K562 (cell line): ENCODE data around the gene ID2. TPM values are rescaled to one million over a fixed set of nuclear protein-coding genes. Genes with fewer than 3 reads are reported as not detected.
A peak's percentile ranks its signal among the peaks of the same experiment; 100 is the strongest.

Source experiments
- BACH1 ChIP-seq: fragments of 200-800 bp; sonication (Bioruptor generic); IDR thresholded peaks from 2 replicates; pipeline ENCODE4 v1.6.1; 2016; ENCODE audit warnings: missing genetic modification characterization, missing compliant biosample characterization
- CHD2 ChIP-seq: IDR thresholded peaks from 2 replicates; pipeline ENCODE4 v1.6.1; 2011; ENCODE audit warnings: low read depth, low read length
- HOXB6 ChIP-seq: fragments of 250-450 bp; sonication (Bioruptor Pico); IDR thresholded peaks from 2 replicates; pipeline ENCODE4 v1.5.1; 2022; ENCODE audit warnings: mild to moderate bottlenecking, borderline replicate concordance
- LEF1 ChIP-seq: fragments of 450-650 bp; IDR thresholded peaks from 2 replicates; pipeline ENCODE4 v1.6.1; 2016; ENCODE audit warnings: mild to moderate bottlenecking
- MXD1 ChIP-seq: fragments of 250-450 bp; sonication (Bioruptor Pico); IDR thresholded peaks from 2 replicates; pipeline ENCODE4 v1.8.0; 2021; ENCODE audit warnings: borderline replicate concordance, mild to moderate bottlenecking, moderate library complexity; ENCODE audit not compliant: poor library complexity, severe bottlenecking
- MXI1 ChIP-seq: IDR thresholded peaks from 2 replicates; pipeline ENCODE4 v1.6.1; 2011; ENCODE audit warnings: low read depth, mild to moderate bottlenecking, improper control_type of control experiment, low read length
- NONO ChIP-seq, 2 experiments: fragments of 200-400 bp in 1 of 2; fragments of 450-650 bp in 1 of 2; formaldehyde crosslinking in 1 of 2; IDR thresholded peaks; 2 replicates each; pipeline ENCODE4 v1.6.1; 2017; ENCODE audit warnings: low read depth in 2 of 2, mild to moderate bottlenecking in 2 of 2, moderate library complexity in 2 of 2, low read length in 1 of 2
- PHF8 ChIP-seq: fragments of 200-600 bp; sonication (generic); IDR thresholded peaks from 2 replicates; pipeline ENCODE4 v1.6.1; 2012; ENCODE audit warnings: mixed run types, mild to moderate bottlenecking, inconsistent platforms, low read length, moderate library complexity, borderline replicate concordance
- SIX5 ChIP-seq, 2 experiments: IDR thresholded peaks; 2 replicates each; pipeline ENCODE4 v1.6.1; 2011; ENCODE audit warnings: low read length in 2 of 2, borderline replicate concordance in 1 of 2, low read depth in 1 of 2, mild to moderate bottlenecking in 1 of 2, moderate library complexity in 1 of 2; ENCODE audit not compliant: insufficient read depth in 1 of 2
- SRSF1 ChIP-seq: fragments of 200-400 bp; formaldehyde crosslinking; IDR thresholded peaks from 2 replicates; pipeline ENCODE4 v1.6.1; 2017; ENCODE audit warnings: mild to moderate bottlenecking, low read depth, low read length, moderate library complexity
- USF1 ChIP-seq: sonication (generic); formaldehyde crosslinking; IDR thresholded peaks from 2 replicates; pipeline ENCODE4 v1.9.0; 2022; ENCODE audit warnings: mild to moderate bottlenecking, missing genetic modification reagents
- VEZF1 ChIP-seq: fragments of 200-800 bp; sonication (Bioruptor generic); IDR thresholded peaks from 2 replicates; pipeline ENCODE4 v1.6.1; 2017; ENCODE audit warnings: missing genetic modification characterization, missing compliant biosample characterization
- YY1 ChIP-seq, 3 experiments: IDR thresholded peaks; 2 replicates each; pipeline ENCODE4 v1.6.1; 2011; ENCODE audit warnings: low read length in 2 of 3, mild to moderate bottlenecking in 2 of 3, moderate library complexity in 2 of 3, borderline replicate concordance in 1 of 3, control low read depth in 1 of 3, low read depth in 1 of 3; ENCODE audit not compliant: insufficient read depth in 3 of 3, insufficient replicate concordance in 2 of 3, control insufficient read depth in 1 of 3, insufficient read length in 1 of 3; ENCODE audit errors: extremely low read depth in 1 of 3
- ZNF263 ChIP-seq: sonication (generic); formaldehyde crosslinking; IDR thresholded peaks from 2 replicates; pipeline ENCODE4 v1.8.0; 2022; ENCODE audit warnings: mild to moderate bottlenecking, missing genetic modification reagents, borderline replicate concordance
- ZNF584 ChIP-seq: fragments of 200-800 bp; sonication (Bioruptor generic); IDR thresholded peaks from 2 replicates; pipeline ENCODE4 v1.6.1; 2016; ENCODE audit warnings: low read depth, mild to moderate bottlenecking, missing genetic modification characterization, missing compliant biosample characterization
- polyA plus RNA-seq, 8 experiments: library from polyadenylated mRNA; depleted of rRNA in 4 of 8; stranded (reverse) in 5 of 8; unstranded in 3 of 8; fragments of >200 nt; fragmentation: Nextera tagmentation in 2 of 8; fragmentation: Illumina TruSeq in 1 of 8; extraction: Ambion mirVana in 2 of 8; extraction: Trizol in 1 of 8; gene quantifications; 2 replicates each; pipeline versions ENCODE4 v1.2.1 to v1.2.3, GENCODE V29; 2011 to 2014; ENCODE audit warnings: inconsistent platforms in 1 of 8, missing spikeins in 1 of 8
- total RNA-seq, 7 experiments: library from RNA; depleted of rRNA in 6 of 7; stranded (reverse); fragments of >200 nt in 6 of 7; fragmentation: Illumina TruSeq in 2 of 7; extraction: Trizol in 2 of 7; gene quantifications; 2 replicates each; pipeline versions ENCODE4 v1.2.1 to v1.2.3, GENCODE V29; 2011 to 2021; ENCODE audit warnings: low replicate concordance in 1 of 7
- TF ChIP-seq, protein P1 (sequence below): fragments of 200-800 bp; sonication (Bioruptor generic); IDR thresholded peaks from 2 replicates; pipeline ENCODE4 v1.6.1; 2016; ENCODE audit warnings: missing genetic modification characterization, missing compliant biosample characterization
- TF ChIP-seq, protein P2 (sequence below): IDR thresholded peaks from 2 replicates; pipeline ENCODE4 v1.6.1; 2014; ENCODE audit warnings: antibody characterized with exemption

ID2 gene
- total and polyA plus RNA-seq, 9 of the 15 experiments (the other 6 are each of a cell fraction or from before 2014, with no cell fraction given) = 8.0 to 35.7 (median 16.6) TPM

GRCh38 chr2:8644605-8645175 is 37.2 kb upstream of the ID2 start (continued):
- TF ChIP-seq MXI1 = no peak
- no peak for TF ChIP-seq BACH1 (tag)
- no peak for TF ChIP-seq HOXB6 (CRISPR knock-in tag)
- TF ChIP-seq VEZF1 (CRISPR knock-in tag) = no peak; the same call in 1 of the 2 replicates
- no peak for TF ChIP-seq SRSF1
- TF ChIP-seq, protein P1, sequence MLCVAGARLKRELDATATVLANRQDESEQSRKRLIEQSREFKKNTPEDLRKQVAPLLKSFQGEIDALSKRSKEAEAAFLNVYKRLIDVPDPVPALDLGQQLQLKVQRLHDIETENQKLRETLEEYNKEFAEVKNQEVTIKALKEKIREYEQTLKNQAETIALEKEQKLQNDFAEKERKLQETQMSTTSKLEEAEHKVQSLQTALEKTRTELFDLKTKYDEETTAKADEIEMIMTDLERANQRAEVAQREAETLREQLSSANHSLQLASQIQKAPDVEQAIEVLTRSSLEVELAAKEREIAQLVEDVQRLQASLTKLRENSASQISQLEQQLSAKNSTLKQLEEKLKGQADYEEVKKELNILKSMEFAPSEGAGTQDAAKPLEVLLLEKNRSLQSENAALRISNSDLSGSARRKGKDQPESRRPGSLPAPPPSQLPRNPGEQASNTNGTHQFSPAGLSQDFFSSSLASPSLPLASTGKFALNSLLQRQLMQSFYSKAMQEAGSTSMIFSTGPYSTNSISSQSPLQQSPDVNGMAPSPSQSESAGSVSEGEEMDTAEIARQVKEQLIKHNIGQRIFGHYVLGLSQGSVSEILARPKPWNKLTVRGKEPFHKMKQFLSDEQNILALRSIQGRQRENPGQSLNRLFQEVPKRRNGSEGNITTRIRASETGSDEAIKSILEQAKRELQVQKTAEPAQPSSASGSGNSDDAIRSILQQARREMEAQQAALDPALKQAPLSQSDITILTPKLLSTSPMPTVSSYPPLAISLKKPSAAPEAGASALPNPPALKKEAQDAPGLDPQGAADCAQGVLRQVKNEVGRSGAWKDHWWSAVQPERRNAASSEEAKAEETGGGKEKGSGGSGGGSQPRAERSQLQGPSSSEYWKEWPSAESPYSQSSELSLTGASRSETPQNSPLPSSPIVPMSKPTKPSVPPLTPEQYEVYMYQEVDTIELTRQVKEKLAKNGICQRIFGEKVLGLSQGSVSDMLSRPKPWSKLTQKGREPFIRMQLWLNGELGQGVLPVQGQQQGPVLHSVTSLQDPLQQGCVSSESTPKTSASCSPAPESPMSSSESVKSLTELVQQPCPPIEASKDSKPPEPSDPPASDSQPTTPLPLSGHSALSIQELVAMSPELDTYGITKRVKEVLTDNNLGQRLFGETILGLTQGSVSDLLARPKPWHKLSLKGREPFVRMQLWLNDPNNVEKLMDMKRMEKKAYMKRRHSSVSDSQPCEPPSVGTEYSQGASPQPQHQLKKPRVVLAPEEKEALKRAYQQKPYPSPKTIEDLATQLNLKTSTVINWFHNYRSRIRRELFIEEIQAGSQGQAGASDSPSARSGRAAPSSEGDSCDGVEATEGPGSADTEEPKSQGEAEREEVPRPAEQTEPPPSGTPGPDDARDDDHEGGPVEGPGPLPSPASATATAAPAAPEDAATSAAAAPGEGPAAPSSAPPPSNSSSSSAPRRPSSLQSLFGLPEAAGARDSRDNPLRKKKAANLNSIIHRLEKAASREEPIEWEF (CRISPR knock-in tag) = no peak
- TF ChIP-seq PHF8 = no peak
- TF ChIP-seq CHD2 = no peak
- TF ChIP-seq NONO (IDR thresholded peaks at IDR 0.05; ENCODE audit: low read depth in 2 of 2, low read length in 1 of 2) = no peak
- TF ChIP-seq LEF1 = no peak
- TF ChIP-seq SIX5 (IDR thresholded peaks at IDR 0.05; ENCODE audit: borderline replicate concordance in 1 of 2, insufficient read depth in 1 of 2, low read depth in 1 of 2, low read length in 2 of 2) = no peak
- TF ChIP-seq ZNF263 (CRISPR knock-in tag) = no peak
- no peak for TF ChIP-seq MXD1
- no peak for TF ChIP-seq ZNF584
- TF ChIP-seq, protein P2, sequence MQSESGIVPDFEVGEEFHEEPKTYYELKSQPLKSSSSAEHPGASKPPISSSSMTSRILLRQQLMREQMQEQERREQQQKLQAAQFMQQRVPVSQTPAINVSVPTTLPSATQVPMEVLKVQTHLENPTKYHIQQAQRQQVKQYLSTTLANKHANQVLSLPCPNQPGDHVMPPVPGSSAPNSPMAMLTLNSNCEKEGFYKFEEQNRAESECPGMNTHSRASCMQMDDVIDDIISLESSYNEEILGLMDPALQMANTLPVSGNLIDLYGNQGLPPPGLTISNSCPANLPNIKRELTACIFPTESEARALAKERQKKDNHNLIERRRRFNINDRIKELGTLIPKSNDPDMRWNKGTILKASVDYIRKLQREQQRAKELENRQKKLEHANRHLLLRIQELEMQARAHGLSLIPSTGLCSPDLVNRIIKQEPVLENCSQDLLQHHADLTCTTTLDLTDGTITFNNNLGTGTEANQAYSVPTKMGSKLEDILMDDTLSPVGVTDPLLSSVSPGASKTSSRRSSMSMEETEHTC = no peak
- no peak for TF ChIP-seq USF1 (CRISPR knock-in tag)
- peak in 1 of 3 experiments; percentile 16 for TF ChIP-seq YY1 (IDR thresholded peaks at IDR 0.05; ENCODE audit: borderline replicate concordance in 1 of 3, control insufficient read depth in 1 of 3, extremely low read depth in 1 of 3, insufficient read depth in 3 of 3, insufficient read length in 1 of 3, insufficient replicate concordance in 2 of 3, low read depth in 1 of 3, low read length in 2 of 3)
